K562 treated with DMSO at 1 percent for 4 hours (cell line): Measurements from ENCODE around the gene MBP. TPM values are rescaled to one million over a fixed set of nuclear protein-coding genes. Genes with fewer than 3 reads are reported as not detected.

Source experiments
- total RNA-seq: library from RNA; unstranded; fragments of 300-600 nt; gene quantifications from 2 replicates; pipeline ENCODE4 v1.2.3, GENCODE V29; 2022; ENCODE audit not compliant: insufficient read depth

MBP gene
- total RNA-seq, result not detected in 2 replicates

DNA sequence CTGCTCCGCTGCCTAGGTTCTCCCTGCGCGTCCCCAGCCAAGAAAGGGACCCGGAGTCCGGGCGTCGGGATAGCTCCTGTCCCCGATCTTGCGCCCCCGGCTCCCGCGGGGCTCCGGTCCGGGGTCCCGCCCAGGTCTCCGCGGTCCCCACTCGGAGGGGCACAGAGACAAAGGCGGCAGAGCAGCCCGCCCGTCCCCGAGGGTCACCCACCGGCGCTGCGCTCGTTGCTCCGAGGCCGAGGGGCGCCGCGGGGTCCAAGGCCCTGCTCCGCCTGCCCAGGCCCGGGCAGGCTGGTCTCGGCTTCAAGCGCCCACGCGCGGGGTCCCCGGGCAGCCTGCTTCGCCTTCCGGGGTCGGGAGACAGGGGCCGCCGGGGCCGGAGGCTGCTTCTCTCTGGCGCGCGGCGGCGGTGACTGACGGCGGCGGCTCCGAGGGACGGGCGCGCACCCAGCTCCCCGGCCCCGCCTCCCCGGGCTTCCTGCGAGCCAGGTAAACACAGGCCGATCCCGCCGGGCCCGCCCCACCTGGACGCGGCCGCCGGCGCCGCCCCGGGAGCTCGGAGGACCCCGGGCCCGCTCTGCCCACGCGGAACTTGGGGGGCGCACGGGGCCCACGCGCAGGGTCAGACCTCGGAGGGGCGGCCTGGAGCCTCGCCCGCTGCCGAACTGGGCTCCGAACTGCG, at the start of gene MBP:
TSS of gene MBP (minus strand) at position 415 of the 682 bp plus-strand sequence. CDS start 27,522 bp downstream, outside the sequence.

Other genes starting within 250 kb of the MBP start
- gene GALR1, start 117.1 kb upstream of the MBP start, total RNA-seq, result not detected in 2 replicates